Neural progenitor cell (in vitro differentiated cells): ENCODE results near the gene ENPP4.

Source experiments
- EZH2 ChIP-seq: fragments of 200-600 bp; sonication (generic); IDR thresholded peaks from 2 replicates; pipeline ENCODE4 v1.6.1; 2017; ENCODE audit warnings: antibody characterized with exemption, mild to moderate bottlenecking, moderate library complexity
- EZH2phosphoT487 ChIP-seq: fragments of 200-600 bp; sonication (generic); IDR thresholded peaks from 2 replicates; pipeline ENCODE4 v1.6.1; 2017; ENCODE audit warnings: antibody characterized with exemption
- TF ChIP-seq, protein P1 (sequence below): fragments of 200-600 bp; sonication (generic); IDR thresholded peaks from 2 replicates; pipeline ENCODE4 v1.5.1; 2017; ENCODE audit warnings: antibody characterized with exemption, mild to moderate bottlenecking

DNA sequence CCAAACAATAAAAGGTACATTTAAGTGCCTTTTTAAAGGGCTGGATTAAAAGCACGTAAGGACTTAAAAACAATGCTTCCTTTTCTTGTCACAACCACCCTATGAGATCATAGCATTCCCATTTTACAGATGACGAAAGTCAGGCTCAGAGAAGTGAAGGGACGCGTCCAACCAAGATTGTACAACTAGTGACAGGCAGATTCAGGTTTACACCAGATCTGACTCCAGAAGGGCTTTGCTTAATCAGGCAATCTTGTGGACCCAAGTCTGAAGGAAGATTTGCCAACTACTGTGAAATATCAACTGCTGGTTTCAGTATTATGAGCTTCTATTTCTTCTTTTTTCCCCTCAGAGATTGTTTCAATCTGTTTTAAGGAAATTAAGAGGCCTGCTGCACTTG lies 877 bp downstream of the ENPP4 start:
- TF ChIP-seq, protein P1, sequence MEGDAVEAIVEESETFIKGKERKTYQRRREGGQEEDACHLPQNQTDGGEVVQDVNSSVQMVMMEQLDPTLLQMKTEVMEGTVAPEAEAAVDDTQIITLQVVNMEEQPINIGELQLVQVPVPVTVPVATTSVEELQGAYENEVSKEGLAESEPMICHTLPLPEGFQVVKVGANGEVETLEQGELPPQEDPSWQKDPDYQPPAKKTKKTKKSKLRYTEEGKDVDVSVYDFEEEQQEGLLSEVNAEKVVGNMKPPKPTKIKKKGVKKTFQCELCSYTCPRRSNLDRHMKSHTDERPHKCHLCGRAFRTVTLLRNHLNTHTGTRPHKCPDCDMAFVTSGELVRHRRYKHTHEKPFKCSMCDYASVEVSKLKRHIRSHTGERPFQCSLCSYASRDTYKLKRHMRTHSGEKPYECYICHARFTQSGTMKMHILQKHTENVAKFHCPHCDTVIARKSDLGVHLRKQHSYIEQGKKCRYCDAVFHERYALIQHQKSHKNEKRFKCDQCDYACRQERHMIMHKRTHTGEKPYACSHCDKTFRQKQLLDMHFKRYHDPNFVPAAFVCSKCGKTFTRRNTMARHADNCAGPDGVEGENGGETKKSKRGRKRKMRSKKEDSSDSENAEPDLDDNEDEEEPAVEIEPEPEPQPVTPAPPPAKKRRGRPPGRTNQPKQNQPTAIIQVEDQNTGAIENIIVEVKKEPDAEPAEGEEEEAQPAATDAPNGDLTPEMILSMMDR, result no peak
- TF ChIP-seq EZH2 (no peak), EZH2phosphoT487 (no peak)
